ENCODE data around the gene LTK. TPM values are rescaled to one million over a fixed set of nuclear protein-coding genes. Genes with fewer than 3 reads are reported as not detected.

LTK gene
- total RNA-seq, 1 experiment from 2014 or later: not detected

- DNase-seq (ENCODE audit: low read depth): no peak
- in situ Hi-C loops (cut with HindIII; ENCODE audit: low pct_unique_long_range_greater_than_20kb, low sequenced_read_pairs): no loop called here
Observed at GRCh38 chr15:41543521-41543870, 29.9 kb upstream of the LTK start.

GRCh38 chr15:41536866-41537265 lies 23.2 kb upstream of the LTK start:
- DNase-seq (ENCODE audit: low read depth): no peak
- in situ Hi-C loops (cut with HindIII; ENCODE audit: low pct_unique_long_range_greater_than_20kb, low sequenced_read_pairs): no loop called here

GRCh38 chr15:41535544-41535943 lies 21.9 kb upstream of the LTK start:
- in situ Hi-C loops (cut with HindIII; ENCODE audit: low pct_unique_long_range_greater_than_20kb, low sequenced_read_pairs): no loop called here
- no peak for DNase-seq (ENCODE audit: low read depth)

GRCh38 chr15:41530363-41530956 lies 16.8 kb upstream of the LTK start:
- DNase-seq (ENCODE audit: low read depth): no peak
- in situ Hi-C loops (cut with HindIII; ENCODE audit: low pct_unique_long_range_greater_than_20kb, low sequenced_read_pairs): no loop called here

- in situ Hi-C loops (cut with HindIII; ENCODE audit: low pct_unique_long_range_greater_than_20kb, low sequenced_read_pairs): no loop called here
- no peak for DNase-seq (ENCODE audit: low read depth)
Observed at GRCh38 chr15:41523097-41523496, 9.5 kb upstream of the LTK start.

GRCh38 chr15:41521614-41522013 lies 8.0 kb upstream of the LTK start:
- in situ Hi-C loops (cut with HindIII; ENCODE audit: low pct_unique_long_range_greater_than_20kb, low sequenced_read_pairs): no loop called here
- DNase-seq (ENCODE audit: low read depth): no peak

- in situ Hi-C loops (cut with HindIII; ENCODE audit: low pct_unique_long_range_greater_than_20kb, low sequenced_read_pairs): no loop called here
- DNase-seq (ENCODE audit: low read depth): no peak
Observed at GRCh38 chr15:41520636-41521035, 7.0 kb upstream of the LTK start.

- DNase-seq (ENCODE audit: low read depth): no peak
- in situ Hi-C loops (cut with HindIII; ENCODE audit: low pct_unique_long_range_greater_than_20kb, low sequenced_read_pairs): no loop called here
Observed at GRCh38 chr15:41517895-41518449, 4.3 kb upstream of the LTK start.

GRCh38 chr15:41512940-41513505 lies 604 bp downstream of the LTK start:
- no peak for DNase-seq (ENCODE audit: low read depth)
- in situ Hi-C loops (cut with HindIII; ENCODE audit: low pct_unique_long_range_greater_than_20kb, low sequenced_read_pairs): no loop called here

GRCh38 chr15:41512512-41512939 lies 1.1 kb downstream of the LTK start:
- in situ Hi-C loops (cut with HindIII; ENCODE audit: low pct_unique_long_range_greater_than_20kb, low sequenced_read_pairs): no loop called here

GRCh38 chr15:41511899-41512369 lies 1.7 kb downstream of the LTK start:
- in situ Hi-C loops (cut with HindIII; ENCODE audit: low pct_unique_long_range_greater_than_20kb, low sequenced_read_pairs): no loop called here
- no peak for DNase-seq (ENCODE audit: low read depth)

More at GRCh38 chr15:41512512-41512939, 1.1 kb downstream of the LTK start:
- no peak for DNase-seq (ENCODE audit: low read depth)

- in situ Hi-C loops (cut with HindIII; ENCODE audit: low pct_unique_long_range_greater_than_20kb, low sequenced_read_pairs): no loop called here
- no peak for DNase-seq (ENCODE audit: low read depth)
Observed at GRCh38 chr15:41511331-41511898, 2.2 kb downstream of the LTK start.

GRCh38 chr15:41510728-41511127 lies 2.9 kb downstream of the LTK start:
- no peak for DNase-seq (ENCODE audit: low read depth)
- in situ Hi-C loops (cut with HindIII; ENCODE audit: low pct_unique_long_range_greater_than_20kb, low sequenced_read_pairs): no loop called here

- in situ Hi-C loops (cut with HindIII; ENCODE audit: low pct_unique_long_range_greater_than_20kb, low sequenced_read_pairs): no loop called here
- DNase-seq (ENCODE audit: low read depth): no peak
Observed at GRCh38 chr15:41507820-41508290, 5.8 kb downstream of the LTK start.

- in situ Hi-C loops (cut with HindIII; ENCODE audit: low pct_unique_long_range_greater_than_20kb, low sequenced_read_pairs): no loop called here
- DNase-seq (ENCODE audit: low read depth): no peak
Observed at GRCh38 chr15:41506796-41507341, 6.8 kb downstream of the LTK start.

GRCh38 chr15:41505776-41506175 lies 7.9 kb downstream of the LTK start:
- DNase-seq (ENCODE audit: low read depth): no peak
- in situ Hi-C loops (cut with HindIII; ENCODE audit: low pct_unique_long_range_greater_than_20kb, low sequenced_read_pairs): no loop called here

GRCh38 chr15:41504751-41505492 lies 8.7 kb downstream of the LTK start:
- in situ Hi-C loops (cut with HindIII; ENCODE audit: low pct_unique_long_range_greater_than_20kb, low sequenced_read_pairs): no loop called here
- DNase-seq (ENCODE audit: low read depth): no peak

GRCh38 chr15:41503669-41504010 lies 10.0 kb downstream of the LTK start:
- in situ Hi-C loops (cut with HindIII; ENCODE audit: low pct_unique_long_range_greater_than_20kb, low sequenced_read_pairs): no loop called here
- DNase-seq (ENCODE audit: low read depth): no peak
